SK-N-SH (cell line): ENCODE data around the gene ADGRF5. TPM values are rescaled to one million over a fixed set of nuclear protein-coding genes. Genes with fewer than 3 reads are reported as not detected.
"Not testable (repeated sequence)": the region's sequence is repeated elsewhere in the genome, so short reads cannot be mapped to it uniquely, and the experiment has no call there.

ENCODE experiments used
- CTCF ChIA-PET: fragments of 300-600, 350-600 bp; formaldehyde crosslinking; extraction: SDS; loops from one replicate; lab custom pipeline; 2021; lab: Yijun Ruan, JAX
- POLR2A ChIA-PET: fragments of 350-600 bp; sonication (Branson Sonifier 250); formaldehyde crosslinking; extraction: SDS; loops from one replicate; lab custom pipeline; 2020; ENCODE audit warnings: antibody characterized with exemption, inconsistent platforms; lab: Yijun Ruan, JAX
- DNase-seq: peaks from one replicate; pipeline ENCODE4 v3.0.0; 2012
- H2AFZ ChIP-seq: fragments of 200-600 bp; sonication (generic); 2 replicates; pipeline ENCODE4 v1.8.1; 2016; ENCODE audit warnings: antibody characterized with exemption, mild to moderate bottlenecking, low read depth
- H3F3A ChIP-seq: fragments of 200-600 bp; sonication (generic); replicated peaks from 2 replicates; pipeline ENCODE3; 2016; ENCODE audit warnings: antibody characterized with exemption, mild to moderate bottlenecking; ENCODE audit not compliant: insufficient read depth
- H3K27ac ChIP-seq, 2 experiments: fragments of 200-500 bp in 1 of 2; fragments of 200-600 bp in 1 of 2; sonication (Bioruptor generic) in 1 of 2; sonication (generic), shearing (Covaris generic) in 1 of 2; 2 replicates each; pipeline versions ENCODE4 v1.5.1 to v1.6.1; 2014 to 2016; ENCODE audit warnings: low read depth in 2 of 2, inconsistent platforms in 1 of 2, low read length in 1 of 2, mild to moderate bottlenecking in 1 of 2, mixed read lengths in 1 of 2
- H3K27me3 ChIP-seq: fragments of 200-600 bp; sonication (generic), shearing (Covaris generic); 2 replicates; pipeline ENCODE4 v1.6.1; 2016; ENCODE audit warnings: mixed run types; ENCODE audit not compliant: insufficient read depth
- H3K36me3 ChIP-seq, 2 experiments: fragments of 200-500 bp in 1 of 2; fragments of 200-600 bp in 1 of 2; sonication (Bioruptor generic) in 1 of 2; sonication (generic) in 1 of 2; replicated peaks in 1 of 2; 2 replicates each; pipeline versions ENCODE3 to v1.5.1; 2014 to 2016; ENCODE audit warnings: low read length in 1 of 2, mild to moderate bottlenecking in 1 of 2; ENCODE audit not compliant: insufficient read depth in 2 of 2, control insufficient read depth in 1 of 2
- H3K4me1 ChIP-seq, 2 experiments: fragments of 200-500 bp in 1 of 2; fragments of 200-600 bp in 1 of 2; sonication (Bioruptor generic) in 1 of 2; sonication (generic), shearing (Covaris generic) in 1 of 2; 2 replicates each; pipeline versions ENCODE4 v1.5.1 to v1.6.1; 2014 to 2016; ENCODE audit warnings: low read depth in 1 of 2, low read length in 1 of 2, mixed run types in 1 of 2; ENCODE audit not compliant: insufficient read depth in 2 of 2, control insufficient read depth in 1 of 2
- H3K4me2 ChIP-seq: fragments of 200-600 bp; sonication (generic), shearing (Covaris generic); 2 replicates; pipeline ENCODE4 v1.6.1; 2017; ENCODE audit warnings: mixed run types
- H3K4me3 ChIP-seq, 2 experiments: fragments of 200-500 bp in 1 of 2; fragments of 200-600 bp in 1 of 2; sonication (Bioruptor generic) in 1 of 2; sonication (generic), shearing (Covaris generic) in 1 of 2; 2 replicates each; pipeline versions ENCODE4 v1.5.1 to v1.8.1; 2014 to 2016; ENCODE audit warnings: low read depth in 2 of 2, inconsistent platforms in 1 of 2, low read length in 1 of 2, mild to moderate bottlenecking in 1 of 2, mixed read lengths in 1 of 2, moderate library complexity in 1 of 2
- H3K79me2 ChIP-seq: fragments of 200-600 bp; sonication (generic); 2 replicates; pipeline ENCODE4 v1.8.1; 2017; ENCODE audit warnings: mild to moderate bottlenecking; ENCODE audit not compliant: insufficient read depth
- H3K9ac ChIP-seq: fragments of 200-600 bp; sonication (generic); 2 replicates; pipeline ENCODE4 v1.6.1; 2017; ENCODE audit warnings: mixed run types
- H3K9me2 ChIP-seq: fragments of 200-600 bp; sonication (generic); 2 replicates; pipeline ENCODE4 v1.6.1; 2017; ENCODE audit warnings: mixed run types
- H3K9me3 ChIP-seq: fragments of 200-600 bp; sonication (generic); 2 replicates; pipeline ENCODE4 v1.6.1; 2017; ENCODE audit warnings: mixed run types, mild to moderate bottlenecking, moderate library complexity
- H4K20me1 ChIP-seq: fragments of 200-600 bp; sonication (generic); 2 replicates; pipeline ENCODE4 v1.6.1; 2017; ENCODE audit warnings: mild to moderate bottlenecking, mixed run types; ENCODE audit not compliant: insufficient read depth
- CTCF ChIP-seq: fragments of 200-600 bp; sonication (generic); IDR thresholded peaks from 2 replicates; pipeline ENCODE4 v1.6.1; 2017; ENCODE audit warnings: antibody characterized with exemption, mild to moderate bottlenecking, moderate library complexity
- EP300 ChIP-seq, 2 experiments: IDR thresholded peaks; 2 replicates each; pipeline versions ENCODE4 v1.4.0 to v1.6.1; 2012; ENCODE audit warnings: borderline replicate concordance in 1 of 2, low read depth in 1 of 2, low read length in 1 of 2
- EZH2phosphoT487 ChIP-seq: fragments of 200-600 bp; sonication (generic); IDR thresholded peaks from 2 replicates; pipeline ENCODE4 v1.6.1; 2017; ENCODE audit warnings: low read depth, mixed run types, mild to moderate bottlenecking, antibody characterized with exemption, moderate library complexity, borderline replicate concordance
- FOXJ3 ChIP-seq: sonication (generic); formaldehyde crosslinking; IDR thresholded peaks from 2 replicates; pipeline ENCODE4 v1.5.1; 2020; ENCODE audit warnings: mild to moderate bottlenecking, missing genetic modification reagents
- FOXM1 ChIP-seq: IDR thresholded peaks from 2 replicates; pipeline ENCODE4 v1.4.0; 2012; ENCODE audit warnings: low read depth, mild to moderate bottlenecking
- GATA2 ChIP-seq: sonication (generic); formaldehyde crosslinking; IDR thresholded peaks from 2 replicates; pipeline ENCODE4 v1.5.0; 2020; ENCODE audit warnings: mild to moderate bottlenecking, missing genetic modification reagents
- MEF2A ChIP-seq: IDR thresholded peaks from 2 replicates; pipeline ENCODE4 v1.4.0; 2012; ENCODE audit warnings: low read depth, borderline replicate concordance
- RAD21 ChIP-seq: IDR thresholded peaks from 2 replicates; pipeline ENCODE4 v1.6.1; 2012; ENCODE audit warnings: mild to moderate bottlenecking, low read length
- RXRA ChIP-seq: IDR thresholded peaks from 2 replicates; pipeline ENCODE4 v1.4.0; 2012; ENCODE audit warnings: low read depth, mild to moderate bottlenecking, borderline replicate concordance
- SMC3 ChIP-seq: IDR thresholded peaks from 2 replicates; pipeline ENCODE4 v1.6.1; 2012; ENCODE audit warnings: low read depth, low read length, improper control_type of control experiment
- TAF1 ChIP-seq: IDR thresholded peaks from 2 replicates; pipeline ENCODE4 v1.6.1; 2012; ENCODE audit warnings: low read depth, mild to moderate bottlenecking, low read length, moderate library complexity, borderline replicate concordance
- YY1 ChIP-seq: IDR thresholded peaks from 2 replicates; pipeline ENCODE4 v1.4.0; 2012; ENCODE audit warnings: low read depth, mild to moderate bottlenecking
- WGBS: methylation state at CpG from one replicate; pipeline ENCODE4 v1.1.6; 2017; ENCODE audit warnings: low lambda C conversion rate; 5-methylcytosine and 5-hydroxymethylcytosine counted together
- polyA plus RNA-seq, 3 experiments: library from polyadenylated mRNA; depleted of rRNA; stranded (reverse); fragments of >200 nt; gene quantifications; 2 replicates each; pipeline ENCODE4 v1.2.3, GENCODE V29; 2012
- TF ChIP-seq, protein P1 (sequence below): fragments of 150-350 bp; IDR thresholded peaks from 2 replicates; pipeline ENCODE4 v1.6.1; 2016; ENCODE audit warnings: mild to moderate bottlenecking, low read depth, low read length
- TF ChIP-seq, protein P2 (sequence below): IDR thresholded peaks from 2 replicates; pipeline ENCODE4 v1.4.0; 2012; ENCODE audit warnings: low read depth

The ADGRF5 gene
- polyA plus RNA-seq, 1 of the 3 experiments (the other 2 are of a cell fraction) = 0.02 TPM

GRCh38 chr6:46842252-46842846, 79.4 kb downstream of the ADGRF5 start:
- H3K4me1 ChIP-seq, POLR2A ChIA-PET, CTCF ChIA-PET, H3K27ac ChIP-seq, H3K9me3 ChIP-seq, H3K4me2 ChIP-seq, H3K79me2 ChIP-seq, H3K4me3 ChIP-seq, DNase-seq, H3K9me2 ChIP-seq, H4K20me1 ChIP-seq, H3K36me3 ChIP-seq, H3K9ac ChIP-seq, H3F3A ChIP-seq, H2AFZ ChIP-seq, H3K27me3 ChIP-seq: not testable (repeated sequence)
- 8% methylated on average over 6 of the region's 6 CpGs for WGBS

- no peak for TF ChIP-seq FOXJ3 (CRISPR knock-in tag)
- TF ChIP-seq, protein P1, sequence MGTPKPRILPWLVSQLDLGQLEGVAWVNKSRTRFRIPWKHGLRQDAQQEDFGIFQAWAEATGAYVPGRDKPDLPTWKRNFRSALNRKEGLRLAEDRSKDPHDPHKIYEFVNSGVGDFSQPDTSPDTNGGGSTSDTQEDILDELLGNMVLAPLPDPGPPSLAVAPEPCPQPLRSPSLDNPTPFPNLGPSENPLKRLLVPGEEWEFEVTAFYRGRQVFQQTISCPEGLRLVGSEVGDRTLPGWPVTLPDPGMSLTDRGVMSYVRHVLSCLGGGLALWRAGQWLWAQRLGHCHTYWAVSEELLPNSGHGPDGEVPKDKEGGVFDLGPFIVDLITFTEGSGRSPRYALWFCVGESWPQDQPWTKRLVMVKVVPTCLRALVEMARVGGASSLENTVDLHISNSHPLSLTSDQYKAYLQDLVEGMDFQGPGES = no peak
- no peak for TF ChIP-seq RXRA
- no peak for TF ChIP-seq TAF1
- TF ChIP-seq EP300 (IDR thresholded peaks at IDR 0.05; ENCODE audit: borderline replicate concordance in 1 of 2, low read depth in 1 of 2, low read length in 1 of 2) = no peak
- no peak for TF ChIP-seq FOXM1
- TF ChIP-seq, protein P2, sequence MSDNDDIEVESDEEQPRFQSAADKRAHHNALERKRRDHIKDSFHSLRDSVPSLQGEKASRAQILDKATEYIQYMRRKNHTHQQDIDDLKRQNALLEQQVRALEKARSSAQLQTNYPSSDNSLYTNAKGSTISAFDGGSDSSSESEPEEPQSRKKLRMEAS = no peak
- no peak for TF ChIP-seq YY1
- no peak for TF ChIP-seq MEF2A
- no peak for TF ChIP-seq RAD21
- no peak for TF ChIP-seq CTCF
- no peak for TF ChIP-seq GATA2 (CRISPR knock-in tag)
- no peak for TF ChIP-seq EZH2phosphoT487
- no peak for TF ChIP-seq SMC3
- TF ChIP-seq, all 33 proteins: peak for 0
- Histone ChIP-seq H3K79me2 (no peaks in the 10 kb centered on the region), H3K9me3 (no peaks in the 10 kb centered on the region), H3F3A (no peaks in the 10 kb centered on the region), H3K36me3 (no peaks in the 10 kb centered on the region), H3K27ac (no peak overlapping the region), H3K4me3 (no peak overlapping the region), H3K9ac (no peak overlapping the region), H4K20me1 (no peaks in the 10 kb centered on the region), H3K27me3 (no peaks in the 10 kb centered on the region; the same call in 1 of the 2 replicates), H3K4me2 (no peak overlapping the region), H2AFZ (no peak overlapping the region), H3K9me2 (no peaks in the 10 kb centered on the region), H3K4me1 (no peaks in the 10 kb centered on the region)
- ChIA-PET CTCF (no interaction called here), POLR2A (no interaction called here)
- 18% methylated on average over 2 of the region's 2 CpGs for WGBS
- DNase-seq = no peak
Measured at GRCh38 chr6:46838033-46838432, 83.7 kb downstream of the ADGRF5 start.

GRCh38 chr6:46834991-46835390, 86.7 kb downstream of the ADGRF5 start:
- POLR2A ChIA-PET, H3K4me1 ChIP-seq, H3K9ac ChIP-seq, H3K27ac ChIP-seq, DNase-seq, H2AFZ ChIP-seq, H3K36me3 ChIP-seq, H3F3A ChIP-seq, H3K9me3 ChIP-seq, H3K4me2 ChIP-seq, H3K9me2 ChIP-seq, H3K27me3 ChIP-seq, H4K20me1 ChIP-seq, H3K79me2 ChIP-seq, CTCF ChIA-PET, H3K4me3 ChIP-seq: not testable (repeated sequence)
- no CpG with 5 or more reads among the region's 2 CpGs for WGBS

DNA sequence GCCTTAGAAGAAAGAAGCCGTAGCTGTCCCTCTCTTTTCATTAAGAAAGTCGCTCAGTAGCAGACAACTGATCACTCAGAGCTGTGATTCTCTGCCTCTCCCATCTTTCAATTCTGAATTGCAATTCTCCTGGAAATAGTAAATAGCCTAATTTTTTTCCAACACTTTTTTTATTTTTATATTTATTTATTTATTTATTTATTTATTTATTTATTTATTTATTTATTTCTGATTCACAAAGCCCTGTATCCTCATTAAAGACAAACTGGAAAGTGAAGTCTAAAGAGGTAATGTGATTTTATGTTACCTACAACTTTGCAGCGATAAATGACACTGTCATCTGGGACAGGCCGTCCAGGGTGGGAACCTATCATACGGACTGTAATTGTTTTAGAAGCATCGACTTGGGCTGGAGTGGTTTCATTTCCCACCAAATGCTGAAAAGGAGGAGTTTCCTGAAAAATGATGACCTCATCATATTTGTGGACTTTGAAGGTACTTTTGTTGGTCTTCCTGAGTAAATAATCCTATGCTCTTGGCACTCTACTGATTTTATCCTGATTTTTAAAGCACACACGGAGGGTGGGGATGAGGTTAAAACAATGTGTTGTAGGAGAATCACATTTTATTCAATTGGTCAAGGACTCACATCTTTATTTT, 87.4 kb downstream of the ADGRF5 start:
- POLR2A ChIA-PET, DNase-seq, H3K79me2 ChIP-seq, H2AFZ ChIP-seq, H3K4me2 ChIP-seq, H3K27me3 ChIP-seq, H3K36me3 ChIP-seq, H3K9me2 ChIP-seq, H4K20me1 ChIP-seq, H3K4me3 ChIP-seq, H3K9me3 ChIP-seq, H3K9ac ChIP-seq, H3K27ac ChIP-seq, H3K4me1 ChIP-seq, H3F3A ChIP-seq: not testable (repeated sequence)
- WGBS = 42% methylated on average over 7 of the region's 7 CpGs
- CTCF ChIA-PET = interaction anchor here (0.6 kb wide), 1 partner anchor 58 kb away, joined by 3 read pairs; no protein-coding TSS in a partner anchor
